HCT116 (cell line): Measurements from ENCODE around the gene EBPL.

ENCODE experiments used
- POLR2A ChIP-seq: IDR thresholded peaks from 2 replicates; pipeline ENCODE4 v1.7.0; 2011; ENCODE audit warnings: borderline replicate concordance; ENCODE audit not compliant: insufficient read depth, insufficient read length; ENCODE audit errors: extremely low read depth
- POLR2AphosphoS5 ChIP-seq: IDR thresholded peaks from 2 replicates; pipeline ENCODE4 v1.6.1; 2011; ENCODE audit warnings: mild to moderate bottlenecking, low read depth, low read length, moderate library complexity
- TF ChIP-seq, protein P1 (sequence below), 3 experiments: fragments of 200-600 bp in 1 of 3; sonication (generic) in 1 of 3; IDR thresholded peaks in 2 of 3; conservative IDR thresholded peaks in 1 of 3; 2 replicates each; pipeline ENCODE4 v1.5.1; 2012 to 2017; ENCODE audit warnings: low read depth in 2 of 3, low read length in 2 of 3, antibody characterized with exemption in 1 of 3, borderline replicate concordance in 1 of 3, control low read depth in 1 of 3, mild to moderate bottlenecking in 1 of 3, mixed read lengths in 1 of 3, mixed run types in 1 of 3, moderate library complexity in 1 of 3; ENCODE audit not compliant: insufficient read depth in 1 of 3

DNA sequence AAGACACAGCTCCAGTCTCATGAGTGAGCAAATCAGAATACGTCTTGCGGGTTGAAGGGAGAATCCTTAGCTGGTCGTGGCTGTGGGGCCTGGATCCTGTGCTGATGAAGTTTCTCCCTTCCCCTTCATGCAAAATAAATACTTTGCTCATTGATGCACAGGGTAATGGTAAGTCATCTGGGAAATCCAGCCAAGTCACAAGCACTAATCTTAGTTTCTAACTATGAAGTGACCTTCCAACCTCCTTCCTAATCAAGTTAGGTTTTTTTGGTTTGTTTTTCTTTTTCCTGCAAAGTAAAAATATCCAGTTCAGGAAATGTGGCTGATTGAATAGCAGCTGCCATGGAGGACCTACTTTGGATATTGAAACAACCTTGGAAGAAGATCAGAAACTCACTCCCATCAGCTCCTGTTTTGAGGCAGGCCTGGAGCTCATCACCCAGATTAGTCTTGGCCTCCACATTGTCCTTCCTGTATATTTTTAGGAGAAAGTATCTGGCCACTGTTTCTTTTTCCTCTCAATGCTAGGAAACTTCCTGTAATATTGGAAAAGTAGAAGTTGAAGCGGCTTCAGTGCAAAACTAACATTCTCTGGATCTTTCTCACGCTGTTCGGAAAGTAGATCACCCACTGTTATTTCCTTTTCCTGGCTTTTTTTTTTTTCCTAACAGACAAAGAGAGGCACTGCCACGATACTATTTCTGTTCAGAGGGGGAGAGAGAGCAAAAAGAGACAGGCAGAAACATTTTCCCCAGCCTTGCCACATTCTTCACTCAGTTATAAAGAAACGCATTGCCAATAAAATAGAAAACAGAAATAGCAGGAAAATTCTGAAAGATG, 75.2 kb downstream of the EBPL start:
- TF ChIP-seq, protein P1, sequence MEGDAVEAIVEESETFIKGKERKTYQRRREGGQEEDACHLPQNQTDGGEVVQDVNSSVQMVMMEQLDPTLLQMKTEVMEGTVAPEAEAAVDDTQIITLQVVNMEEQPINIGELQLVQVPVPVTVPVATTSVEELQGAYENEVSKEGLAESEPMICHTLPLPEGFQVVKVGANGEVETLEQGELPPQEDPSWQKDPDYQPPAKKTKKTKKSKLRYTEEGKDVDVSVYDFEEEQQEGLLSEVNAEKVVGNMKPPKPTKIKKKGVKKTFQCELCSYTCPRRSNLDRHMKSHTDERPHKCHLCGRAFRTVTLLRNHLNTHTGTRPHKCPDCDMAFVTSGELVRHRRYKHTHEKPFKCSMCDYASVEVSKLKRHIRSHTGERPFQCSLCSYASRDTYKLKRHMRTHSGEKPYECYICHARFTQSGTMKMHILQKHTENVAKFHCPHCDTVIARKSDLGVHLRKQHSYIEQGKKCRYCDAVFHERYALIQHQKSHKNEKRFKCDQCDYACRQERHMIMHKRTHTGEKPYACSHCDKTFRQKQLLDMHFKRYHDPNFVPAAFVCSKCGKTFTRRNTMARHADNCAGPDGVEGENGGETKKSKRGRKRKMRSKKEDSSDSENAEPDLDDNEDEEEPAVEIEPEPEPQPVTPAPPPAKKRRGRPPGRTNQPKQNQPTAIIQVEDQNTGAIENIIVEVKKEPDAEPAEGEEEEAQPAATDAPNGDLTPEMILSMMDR (IDR thresholded peaks at IDR 0.05 in 2 of 3, conservative IDR thresholded peaks at IDR 0.05 in 1 of 3; ENCODE audit: borderline replicate concordance in 1 of 3, insufficient read depth in 1 of 3, low read depth in 2 of 3, low read length in 2 of 3): no peak
- no peak for TF ChIP-seq POLR2AphosphoS5
- no peak for TF ChIP-seq POLR2A
